Cardiac muscle cell (in vitro differentiated cells and primary cell): ENCODE data around the gene MCTS1. TPM values are rescaled to one million over a fixed set of nuclear protein-coding genes. Genes with fewer than 3 reads are reported as not detected.
"Not testable (repeated sequence)": the region's sequence is repeated elsewhere in the genome, so short reads cannot be mapped to it uniquely, and the experiment has no call there.

ENCODE experiments used
- DNase-seq, 2 donors: peaks; one replicate each; pipeline versions ENCODE4 v3.0.0 to v3.0.0-alpha.2; 2010 to 2017; ENCODE audit warnings: low read depth in 1 of 2, low spot score in 1 of 2
- H3K27ac ChIP-seq: fragments of 200-600 bp; sonication (generic); 2 replicates; pipeline ENCODE4 v1.5.1; 2016
- H3K27me3 ChIP-seq: fragments of 200-600 bp; sonication (generic); 2 replicates; pipeline ENCODE4 v1.6.0; 2016; ENCODE audit warnings: control low read depth
- H3K36me3 ChIP-seq: fragments of 200-600 bp; sonication (generic); 2 replicates; pipeline ENCODE4 v1.5.1; 2016; ENCODE audit warnings: control low read depth
- H3K4me1 ChIP-seq: fragments of 200-600 bp; sonication (generic); 2 replicates; pipeline ENCODE4 v1.8.1; 2017; ENCODE audit warnings: low read depth, mild to moderate bottlenecking, mixed run types
- H3K4me3 ChIP-seq: fragments of 200-600 bp; sonication (generic); 2 replicates; pipeline ENCODE4 v1.5.1; 2016; ENCODE audit warnings: mild to moderate bottlenecking
- H3K9me3 ChIP-seq: fragments of 200-600 bp; sonication (generic); 2 replicates; pipeline ENCODE4 v1.5.1; 2017; ENCODE audit warnings: low read depth, mild to moderate bottlenecking, control low read depth
- polyA plus RNA-seq: library from polyadenylated mRNA; unstranded; fragments of >200 nt; fragmentation: Nextera tagmentation; extraction: Ambion mirVana; gene quantifications from 2 replicates; pipeline ENCODE4 v1.2.1, GENCODE V29; 2016
- total RNA-seq: library from RNA; depleted of rRNA; stranded (reverse); fragments of >200 nt; gene quantifications from 2 replicates; pipeline ENCODE4 v1.2.3, GENCODE V29; 2016
- TF ChIP-seq, protein P1 (sequence below): IDR thresholded peaks from 2 replicates; pipeline ENCODE4 v1.5.1; 2012; ENCODE audit warnings: low read depth, mild to moderate bottlenecking, low read length

The MCTS1 gene
- total and polyA plus RNA-seq, 2 experiments from 2014 or later, result 13.9 to 82.9 TPM

DNA sequence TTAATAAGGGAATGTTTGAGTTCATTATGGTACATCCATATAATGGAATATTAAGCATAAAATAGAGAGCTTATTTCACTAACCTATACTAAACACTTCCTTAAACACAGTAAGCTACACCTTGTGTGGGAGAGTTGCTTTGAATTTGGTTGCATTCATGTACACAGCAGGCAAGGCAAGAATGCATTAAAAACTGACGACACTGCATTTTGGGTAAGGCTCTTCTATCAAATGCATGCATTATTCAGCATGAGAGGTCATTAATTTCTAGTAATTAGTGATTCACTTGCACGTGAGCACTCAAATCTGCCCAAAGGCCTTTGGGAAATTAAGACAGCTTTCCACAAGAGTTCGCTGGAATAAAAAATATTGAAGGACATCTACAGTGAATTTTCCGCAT is 34.7 kb downstream of the MCTS1 start:
- Histone ChIP-seq H3K4me3 (no peak overlapping the region), H3K36me3 (no peaks in the 10 kb centered on the region), H3K4me1 (no peaks in the 10 kb centered on the region), H3K27ac (no peak overlapping the region), H3K27me3 (no peaks in the 10 kb centered on the region), H3K9me3 (no peaks in the 10 kb centered on the region)
- TF ChIP-seq, protein P1, sequence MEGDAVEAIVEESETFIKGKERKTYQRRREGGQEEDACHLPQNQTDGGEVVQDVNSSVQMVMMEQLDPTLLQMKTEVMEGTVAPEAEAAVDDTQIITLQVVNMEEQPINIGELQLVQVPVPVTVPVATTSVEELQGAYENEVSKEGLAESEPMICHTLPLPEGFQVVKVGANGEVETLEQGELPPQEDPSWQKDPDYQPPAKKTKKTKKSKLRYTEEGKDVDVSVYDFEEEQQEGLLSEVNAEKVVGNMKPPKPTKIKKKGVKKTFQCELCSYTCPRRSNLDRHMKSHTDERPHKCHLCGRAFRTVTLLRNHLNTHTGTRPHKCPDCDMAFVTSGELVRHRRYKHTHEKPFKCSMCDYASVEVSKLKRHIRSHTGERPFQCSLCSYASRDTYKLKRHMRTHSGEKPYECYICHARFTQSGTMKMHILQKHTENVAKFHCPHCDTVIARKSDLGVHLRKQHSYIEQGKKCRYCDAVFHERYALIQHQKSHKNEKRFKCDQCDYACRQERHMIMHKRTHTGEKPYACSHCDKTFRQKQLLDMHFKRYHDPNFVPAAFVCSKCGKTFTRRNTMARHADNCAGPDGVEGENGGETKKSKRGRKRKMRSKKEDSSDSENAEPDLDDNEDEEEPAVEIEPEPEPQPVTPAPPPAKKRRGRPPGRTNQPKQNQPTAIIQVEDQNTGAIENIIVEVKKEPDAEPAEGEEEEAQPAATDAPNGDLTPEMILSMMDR, result no peak
- DNase-seq, result no peak

DNA sequence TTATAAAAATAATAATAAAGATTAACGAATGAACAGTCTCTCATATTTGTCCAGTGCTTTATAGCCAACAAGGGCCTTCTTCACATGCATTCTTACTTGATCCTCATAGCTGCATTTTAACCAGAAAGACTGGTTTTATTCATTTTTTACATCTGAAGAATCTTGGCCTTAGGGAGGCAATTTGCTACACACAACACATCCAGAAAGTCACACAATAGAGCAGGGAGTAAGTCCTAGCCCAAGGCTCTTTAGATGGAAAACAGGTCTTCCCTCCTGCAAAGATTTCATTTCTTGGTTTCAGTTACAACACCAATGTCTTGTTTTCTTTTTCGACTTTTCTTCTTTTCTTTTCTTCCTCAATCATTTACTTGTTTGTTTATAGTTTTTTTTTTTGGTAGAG is 39.0 kb downstream of the MCTS1 start:
- H3K4me3 ChIP-seq, result no peak overlapping the region
- no peak for DNase-seq
- H3K36me3 ChIP-seq, result no peaks in the 10 kb centered on the region
- H3K4me1 ChIP-seq, result no peaks in the 10 kb centered on the region
- no peaks in the 10 kb centered on the region for H3K9me3 ChIP-seq
- H3K27ac ChIP-seq, result no peak overlapping the region
- TF ChIP-seq, protein P1, result no peak
- no peaks in the 10 kb centered on the region for H3K27me3 ChIP-seq

DNA sequence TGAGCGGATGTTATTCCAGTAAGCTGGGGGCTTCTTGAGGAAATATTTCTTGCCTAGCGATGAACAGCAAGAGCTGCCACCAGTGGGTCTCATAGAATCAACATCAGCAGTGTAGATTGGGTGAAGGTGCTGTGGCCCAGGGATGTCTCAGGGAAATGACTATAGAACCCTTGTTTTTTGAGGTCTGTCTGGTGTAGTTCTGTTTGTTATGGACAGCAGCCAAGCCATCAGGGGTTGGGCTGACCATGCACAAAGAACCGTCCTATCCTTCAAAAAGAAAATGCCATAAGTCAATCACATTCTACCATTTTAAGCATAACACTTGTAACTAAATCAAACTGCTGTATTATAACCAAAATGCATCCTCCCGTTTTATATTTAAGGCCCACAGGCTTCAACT is 43.2 kb downstream of the MCTS1 start:
- no peaks in the 10 kb centered on the region for H3K9me3 ChIP-seq
- TF ChIP-seq, protein P1, result no peak
- DNase-seq, result no peak
- no peaks in the 10 kb centered on the region for H3K36me3 ChIP-seq
- H3K4me3 ChIP-seq, result no peak overlapping the region
- H3K27ac ChIP-seq, result no peak overlapping the region
- no peaks in the 10 kb centered on the region for H3K27me3 ChIP-seq
- no peaks in the 10 kb centered on the region for H3K4me1 ChIP-seq

DNA sequence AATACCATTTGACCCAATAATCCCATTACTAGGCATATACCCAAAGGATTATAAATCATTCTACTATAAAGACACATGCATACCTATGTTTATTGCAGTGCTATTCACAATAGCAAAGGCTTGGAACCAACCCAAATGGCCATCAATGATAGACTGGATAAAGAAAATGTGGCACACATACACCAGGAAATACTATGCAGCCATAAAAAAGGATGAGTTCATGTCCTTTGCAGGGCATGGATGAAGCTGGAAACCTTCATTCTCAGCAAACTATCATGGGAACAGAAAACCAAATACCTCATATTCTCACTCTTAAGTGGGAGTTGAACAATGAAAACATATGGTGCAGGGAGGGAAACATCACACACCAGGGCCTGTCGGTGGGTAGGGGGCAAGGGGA is 48.4 kb downstream of the MCTS1 start:
- not testable (repeated sequence) for H3K4me1 ChIP-seq, H3K4me3 ChIP-seq, H3K9me3 ChIP-seq, H3K27ac ChIP-seq, H3K36me3 ChIP-seq, DNase-seq, H3K27me3 ChIP-seq

DNA sequence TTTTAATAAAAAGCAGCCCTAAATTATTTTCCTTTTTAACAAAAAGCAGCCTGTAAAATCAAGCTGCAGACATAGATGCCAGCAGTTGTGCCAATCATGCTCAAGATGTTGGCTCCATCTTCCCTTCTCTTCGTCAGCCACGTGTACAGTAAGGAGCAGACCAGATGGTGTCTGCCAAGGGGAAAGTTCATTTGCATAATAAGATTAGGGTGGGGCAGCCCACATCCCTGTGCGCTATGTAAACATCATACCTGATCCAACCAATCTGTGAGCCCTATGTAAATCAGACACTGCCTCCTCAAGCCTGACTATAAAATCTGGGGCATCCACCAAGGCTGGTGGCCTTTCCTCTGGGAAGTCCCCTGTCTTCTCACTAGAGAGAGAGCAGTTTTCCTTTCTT is 49.1 kb downstream of the MCTS1 start:
- TF ChIP-seq, protein P1, result no peak
- no peaks in the 10 kb centered on the region for H3K36me3 ChIP-seq
- H3K27me3 ChIP-seq, result no peaks in the 10 kb centered on the region
- no peaks in the 10 kb centered on the region for H3K9me3 ChIP-seq
- H3K4me1 ChIP-seq, result no peaks in the 10 kb centered on the region
- DNase-seq, result no peak
- H3K4me3 ChIP-seq, result no peak overlapping the region
- H3K27ac ChIP-seq, result no peak overlapping the region

DNA sequence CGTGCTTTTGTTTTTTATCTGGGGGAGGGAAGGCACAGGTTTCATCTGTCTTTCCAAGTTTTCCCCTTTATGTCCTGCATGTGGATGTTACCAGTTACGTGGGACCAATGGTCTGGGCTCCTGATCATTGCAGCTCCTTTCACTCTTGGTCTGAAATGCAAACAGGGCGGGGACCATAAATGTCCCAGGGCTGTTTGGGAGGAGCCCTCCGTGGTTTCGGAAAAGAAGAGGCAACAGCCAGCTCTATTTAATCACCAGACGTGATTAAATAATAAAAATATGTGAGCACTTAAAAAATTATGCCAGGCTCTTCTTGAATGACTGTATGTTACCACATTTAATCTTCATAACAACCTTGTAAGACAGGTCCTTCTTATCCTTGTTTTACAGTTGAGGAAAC is 56.7 kb downstream of the MCTS1 start:
- DNase-seq, result no peak
- Histone ChIP-seq H3K36me3 (no peaks in the 10 kb centered on the region), H3K27me3 (no peaks in the 10 kb centered on the region), H3K4me3 (no peak overlapping the region), H3K27ac (no peak overlapping the region), H3K4me1 (no peaks in the 10 kb centered on the region), H3K9me3 (no peaks in the 10 kb centered on the region)
- TF ChIP-seq, protein P1, result no peak

Other genes with a start within 250 kb of the MCTS1 start
- 0.11 and 0.45 TPM in 2 replicates for gene ATP1B4, start 242.0 kb upstream of the MCTS1 start, total RNA-seq
- 0.34 TPM in 1 of 2 replicates, not detected in the other for gene ATP1B4, start 242.0 kb upstream of the MCTS1 start, polyA plus RNA-seq
- gene LAMP2, start 134.8 kb upstream of the MCTS1 start, total RNA-seq, result 31.1 and 41.7 TPM in 2 replicates
- 72.0 and 95.1 TPM in 2 replicates for gene LAMP2, start 134.8 kb upstream of the MCTS1 start, polyA plus RNA-seq
- 24.3 and 32.2 TPM in 2 replicates for gene CUL4B, start 43.1 kb upstream of the MCTS1 start, total RNA-seq
- gene CUL4B, start 43.1 kb upstream of the MCTS1 start, polyA plus RNA-seq, result 22.9 and 25.2 TPM in 2 replicates
- gene C1GALT1C1, start 26.0 kb downstream of the MCTS1 start, total RNA-seq, result 13.7 and 17.7 TPM in 2 replicates
- gene C1GALT1C1, start 26.0 kb downstream of the MCTS1 start, polyA plus RNA-seq, result 24.4 and 33.2 TPM in 2 replicates